Ishikawa (cell line): ENCODE results near the gene PLEK.

ENCODE experiments used
- CEBPB ChIP-seq: IDR thresholded peaks from 2 replicates; pipeline ENCODE4 v1.6.1; 2012
- CREB1 ChIP-seq: IDR thresholded peaks from 2 replicates; pipeline ENCODE4 v1.6.1; 2012; ENCODE audit warnings: low read depth
- EGR1 ChIP-seq: IDR thresholded peaks from 2 replicates; pipeline ENCODE4 v1.6.1; 2012
- EP300 ChIP-seq: IDR thresholded peaks from 2 replicates; pipeline ENCODE4 v1.6.1; 2012; ENCODE audit warnings: borderline replicate concordance
- FOXM1 ChIP-seq: IDR thresholded peaks from 2 replicates; pipeline ENCODE4 v1.6.1; 2012; ENCODE audit warnings: low read depth, borderline replicate concordance
- NFIC ChIP-seq: IDR thresholded peaks from 2 replicates; pipeline ENCODE4 v1.6.1; 2012
- RAD21 ChIP-seq: IDR thresholded peaks from 2 replicates; pipeline ENCODE4 v1.6.1; 2012; ENCODE audit warnings: low read depth
- TAF1 ChIP-seq: IDR thresholded peaks from 2 replicates; pipeline ENCODE4 v1.6.1; 2012; ENCODE audit warnings: low read depth, mild to moderate bottlenecking
- TCF12 ChIP-seq: IDR thresholded peaks from 2 replicates; pipeline ENCODE4 v1.6.1; 2012; ENCODE audit warnings: low read depth
- TEAD4 ChIP-seq: IDR thresholded peaks from 2 replicates; pipeline ENCODE4 v1.6.1; 2012
- YY1 ChIP-seq: IDR thresholded peaks from 2 replicates; pipeline ENCODE4 v1.6.1; 2012; ENCODE audit warnings: low read depth
- ZBTB7A ChIP-seq: IDR thresholded peaks from 2 replicates; pipeline ENCODE4 v1.6.1; 2012; ENCODE audit warnings: low read depth
- TF ChIP-seq, protein P1 (sequence below): IDR thresholded peaks from 2 replicates; pipeline ENCODE4 v1.6.1; 2012; ENCODE audit warnings: low read depth, mild to moderate bottlenecking
- TF ChIP-seq, protein P2 (sequence below): IDR thresholded peaks from 2 replicates; pipeline ENCODE4 v1.6.1; 2012
- TF ChIP-seq, protein P3 (sequence below): IDR thresholded peaks from 2 replicates; pipeline ENCODE4 v1.6.1; 2012

PLEK gene

DNA sequence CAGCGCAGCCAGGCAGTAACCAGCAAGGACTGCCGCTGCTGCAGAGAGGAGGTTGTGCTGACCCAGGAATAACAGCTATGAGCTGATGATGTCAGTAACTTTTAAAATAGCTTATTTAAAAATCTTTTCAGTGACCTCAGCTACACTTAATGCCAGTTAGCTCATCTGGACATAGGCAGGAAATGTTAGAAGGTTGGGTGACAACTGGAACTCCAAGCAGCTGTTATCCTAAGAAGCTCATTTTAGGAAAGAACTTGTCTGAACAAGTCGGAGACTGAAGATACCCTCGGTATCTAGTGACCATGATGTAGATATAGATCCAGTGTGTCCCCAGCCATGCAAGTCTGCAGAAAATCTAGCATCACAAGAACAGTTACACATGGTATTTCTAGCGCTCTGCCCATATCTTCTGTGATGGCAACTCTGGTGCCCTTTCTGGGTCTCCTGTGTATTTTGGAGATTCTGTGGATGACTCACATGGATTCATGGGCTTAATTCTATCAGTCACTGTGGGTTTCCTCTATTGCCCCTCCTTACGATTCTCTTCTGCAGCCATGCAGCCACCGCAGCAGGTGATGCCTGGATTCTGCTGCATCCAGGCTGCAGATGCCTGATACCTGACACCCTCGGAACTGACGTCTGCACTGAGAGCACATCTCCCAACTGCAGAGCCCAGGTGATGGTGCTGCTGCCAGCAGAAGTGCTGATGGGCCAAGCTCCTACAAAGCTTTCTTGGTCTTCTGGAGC is 19.8 kb upstream of the PLEK start:
- TF ChIP-seq EGR1 (no peak), TAF1 (no peak), CEBPB (no peak), TEAD4 (no peak), RAD21 (no peak), NFIC (no peak)

DNA sequence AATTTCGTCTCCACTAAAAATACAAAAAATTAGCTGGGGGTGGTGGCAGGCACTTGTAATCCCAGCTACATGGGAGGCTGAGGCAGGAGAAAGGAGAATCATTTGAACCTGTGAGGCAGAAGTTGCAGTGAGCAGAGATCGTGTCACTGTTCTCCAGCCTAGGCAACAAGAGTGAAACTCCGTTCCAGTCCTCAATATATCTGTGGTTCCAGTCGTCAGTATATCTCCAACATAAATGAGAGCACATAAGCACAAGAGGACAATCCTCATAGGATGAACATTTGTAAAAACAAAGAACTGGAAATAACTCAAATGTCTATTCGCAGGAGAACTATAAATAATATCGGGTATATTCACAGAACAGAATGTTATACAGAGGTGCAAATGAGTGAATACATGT is 13.1 kb upstream of the PLEK start:
- TF ChIP-seq RAD21: no peak
- TF ChIP-seq EP300: no peak

DNA sequence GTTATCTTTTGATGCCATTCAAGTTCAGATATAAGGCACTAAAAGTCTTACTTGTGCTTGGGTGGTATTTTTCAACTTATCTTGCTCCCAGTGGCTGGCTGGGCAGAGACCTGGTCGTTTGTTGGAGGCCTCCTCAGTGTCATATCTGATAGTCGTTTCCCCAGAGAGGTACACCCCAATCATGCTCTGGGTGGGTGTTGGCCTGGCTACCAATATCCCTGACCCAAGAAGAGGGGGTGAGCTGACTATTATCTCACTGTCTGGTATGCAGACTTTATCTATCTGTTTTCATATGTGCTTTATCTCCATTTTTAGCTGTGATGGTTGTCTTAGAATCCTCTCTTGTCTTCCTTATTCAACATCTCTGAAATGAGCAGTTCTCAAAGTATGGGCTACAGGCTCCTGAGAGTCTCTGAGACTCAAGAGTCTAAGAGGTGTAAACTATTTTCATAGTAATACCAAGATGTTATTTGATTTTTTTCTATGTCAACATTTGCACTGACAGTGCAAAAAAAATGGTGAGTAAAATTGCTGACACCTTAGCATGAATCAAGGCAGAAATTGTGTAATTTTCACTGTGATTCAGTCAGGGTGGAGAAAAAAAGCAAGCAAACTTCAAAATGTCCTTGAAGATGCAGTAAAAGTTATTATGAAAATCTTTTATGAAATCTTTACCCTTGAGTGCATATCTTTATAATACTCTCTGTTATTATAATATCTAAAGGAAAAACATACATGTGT is 12.3 kb upstream of the PLEK start:
- TF ChIP-seq TCF12: no peak
- no peak for TF ChIP-seq FOXM1
- no peak for TF ChIP-seq ZBTB7A
- TF ChIP-seq, protein P1, sequence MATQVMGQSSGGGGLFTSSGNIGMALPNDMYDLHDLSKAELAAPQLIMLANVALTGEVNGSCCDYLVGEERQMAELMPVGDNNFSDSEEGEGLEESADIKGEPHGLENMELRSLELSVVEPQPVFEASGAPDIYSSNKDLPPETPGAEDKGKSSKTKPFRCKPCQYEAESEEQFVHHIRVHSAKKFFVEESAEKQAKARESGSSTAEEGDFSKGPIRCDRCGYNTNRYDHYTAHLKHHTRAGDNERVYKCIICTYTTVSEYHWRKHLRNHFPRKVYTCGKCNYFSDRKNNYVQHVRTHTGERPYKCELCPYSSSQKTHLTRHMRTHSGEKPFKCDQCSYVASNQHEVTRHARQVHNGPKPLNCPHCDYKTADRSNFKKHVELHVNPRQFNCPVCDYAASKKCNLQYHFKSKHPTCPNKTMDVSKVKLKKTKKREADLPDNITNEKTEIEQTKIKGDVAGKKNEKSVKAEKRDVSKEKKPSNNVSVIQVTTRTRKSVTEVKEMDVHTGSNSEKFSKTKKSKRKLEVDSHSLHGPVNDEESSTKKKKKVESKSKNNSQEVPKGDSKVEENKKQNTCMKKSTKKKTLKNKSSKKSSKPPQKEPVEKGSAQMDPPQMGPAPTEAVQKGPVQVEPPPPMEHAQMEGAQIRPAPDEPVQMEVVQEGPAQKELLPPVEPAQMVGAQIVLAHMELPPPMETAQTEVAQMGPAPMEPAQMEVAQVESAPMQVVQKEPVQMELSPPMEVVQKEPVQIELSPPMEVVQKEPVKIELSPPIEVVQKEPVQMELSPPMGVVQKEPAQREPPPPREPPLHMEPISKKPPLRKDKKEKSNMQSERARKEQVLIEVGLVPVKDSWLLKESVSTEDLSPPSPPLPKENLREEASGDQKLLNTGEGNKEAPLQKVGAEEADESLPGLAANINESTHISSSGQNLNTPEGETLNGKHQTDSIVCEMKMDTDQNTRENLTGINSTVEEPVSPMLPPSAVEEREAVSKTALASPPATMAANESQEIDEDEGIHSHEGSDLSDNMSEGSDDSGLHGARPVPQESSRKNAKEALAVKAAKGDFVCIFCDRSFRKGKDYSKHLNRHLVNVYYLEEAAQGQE: no peak
- TF ChIP-seq TAF1: no peak
- TF ChIP-seq EP300: no peak
- no peak for TF ChIP-seq YY1
- TF ChIP-seq CEBPB: no peak
- TF ChIP-seq RAD21: no peak
- TF ChIP-seq EGR1: no peak
- no peak for TF ChIP-seq NFIC
- no peak for TF ChIP-seq TEAD4
- TF ChIP-seq, protein P2, sequence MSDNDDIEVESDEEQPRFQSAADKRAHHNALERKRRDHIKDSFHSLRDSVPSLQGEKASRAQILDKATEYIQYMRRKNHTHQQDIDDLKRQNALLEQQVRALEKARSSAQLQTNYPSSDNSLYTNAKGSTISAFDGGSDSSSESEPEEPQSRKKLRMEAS: no peak
- TF ChIP-seq CREB1: no peak

DNA sequence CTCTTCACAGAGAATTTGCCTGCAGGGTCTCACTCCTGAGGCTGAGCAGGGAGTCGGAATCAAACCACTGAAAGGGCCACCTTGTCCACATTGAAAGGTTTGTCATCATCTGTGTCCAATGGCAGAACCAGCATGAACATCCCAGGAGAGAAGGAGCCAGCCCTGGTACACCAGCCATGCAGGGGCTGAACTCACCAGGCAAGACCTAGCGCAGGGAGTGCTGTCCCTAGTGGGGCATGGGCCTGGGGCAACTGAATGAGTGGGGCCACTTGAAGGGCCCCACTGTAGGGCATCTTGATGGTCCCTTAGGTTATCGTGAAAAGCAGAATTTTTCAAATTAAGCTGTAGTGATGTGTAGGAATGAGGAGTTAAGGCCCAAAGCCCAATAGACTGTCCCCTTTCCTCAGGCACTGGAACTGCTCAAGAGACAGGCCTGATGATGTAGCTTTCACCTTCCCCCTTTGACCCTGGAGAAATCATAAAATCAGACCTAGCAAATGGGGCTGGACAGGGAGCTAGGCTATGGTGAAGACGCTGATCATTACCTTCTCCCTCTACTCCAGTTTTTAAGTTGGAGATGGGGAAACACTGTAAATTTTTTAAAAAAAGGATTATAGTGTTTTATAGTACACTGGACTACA is 8.4 kb upstream of the PLEK start:
- TF ChIP-seq EGR1: no peak
- TF ChIP-seq FOXM1: no peak
- TF ChIP-seq, protein P2: no peak
- TF ChIP-seq NFIC: no peak
- no peak for TF ChIP-seq TCF12
- no peak for TF ChIP-seq CREB1
- TF ChIP-seq, protein P1: no peak
- no peak for TF ChIP-seq ZBTB7A
- no peak for TF ChIP-seq RAD21
- TF ChIP-seq, protein P3, sequence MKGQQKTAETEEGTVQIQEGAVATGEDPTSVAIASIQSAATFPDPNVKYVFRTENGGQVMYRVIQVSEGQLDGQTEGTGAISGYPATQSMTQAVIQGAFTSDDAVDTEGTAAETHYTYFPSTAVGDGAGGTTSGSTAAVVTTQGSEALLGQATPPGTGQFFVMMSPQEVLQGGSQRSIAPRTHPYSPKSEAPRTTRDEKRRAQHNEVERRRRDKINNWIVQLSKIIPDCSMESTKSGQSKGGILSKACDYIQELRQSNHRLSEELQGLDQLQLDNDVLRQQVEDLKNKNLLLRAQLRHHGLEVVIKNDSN: no peak

DNA sequence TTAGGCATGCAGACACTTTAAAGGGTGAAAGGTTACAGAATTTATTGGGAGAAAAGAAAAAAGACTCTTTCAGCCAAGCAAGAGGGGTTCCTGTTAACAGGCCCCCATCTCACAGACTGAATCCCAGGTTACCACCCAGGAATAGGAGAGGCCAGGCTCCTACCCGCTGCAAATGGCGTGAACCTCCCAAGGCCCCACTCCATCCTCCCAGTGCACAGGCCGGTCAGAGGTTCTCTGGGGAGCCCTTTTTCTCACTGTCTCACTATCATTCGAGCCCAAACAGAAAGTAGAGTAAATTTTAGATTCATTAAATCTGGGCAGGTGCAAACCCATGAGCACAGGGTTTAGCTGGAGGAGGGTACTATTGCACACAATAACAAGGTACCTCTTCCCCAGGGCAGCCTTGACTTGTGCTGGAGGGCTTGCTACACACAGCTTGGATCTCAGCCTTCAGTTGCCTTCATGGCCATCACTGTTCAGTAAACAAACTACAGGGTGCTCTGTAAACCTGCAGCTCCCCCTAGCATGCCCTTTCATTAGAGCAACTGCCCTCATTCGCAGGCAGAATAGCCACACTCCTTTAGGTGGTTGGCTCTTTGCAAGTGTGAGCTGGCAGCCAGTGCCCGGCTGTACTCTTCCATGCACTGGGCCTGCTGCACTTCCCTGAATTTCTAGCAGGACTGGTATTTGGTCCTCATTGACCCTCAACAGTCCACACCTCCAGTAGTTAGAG is 7.3 kb upstream of the PLEK start:
- no peak for TF ChIP-seq NFIC
- peak; percentile 72 for TF ChIP-seq RAD21
- no peak for TF ChIP-seq ZBTB7A

DNA sequence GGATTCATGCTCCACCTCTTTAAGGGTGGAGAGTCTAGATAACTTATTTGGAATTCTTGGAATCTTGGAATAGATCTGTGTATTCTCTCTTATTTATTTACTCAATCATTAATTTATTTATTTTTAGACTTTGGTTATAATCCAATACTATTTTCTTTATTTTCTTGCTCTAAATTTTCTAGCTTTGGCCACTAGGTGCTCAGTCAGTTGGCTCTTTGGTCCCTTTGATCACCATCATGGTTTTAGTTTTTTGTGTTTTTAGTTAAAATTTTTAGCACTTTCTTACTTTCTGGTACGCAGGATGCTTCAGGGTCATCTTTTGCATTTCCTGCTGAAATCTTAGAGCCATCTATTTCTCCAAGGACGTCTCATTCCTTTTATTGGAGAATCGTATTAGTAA is 5.2 kb upstream of the PLEK start:
- TF ChIP-seq NFIC (no peak), TAF1 (no peak), ZBTB7A (no peak), RAD21 (no peak), CREB1 (no peak), FOXM1 (no peak), EP300 (no peak), TEAD4 (no peak), TCF12 (no peak), EGR1 (no peak), YY1 (no peak), CEBPB (no peak)
- TF ChIP-seq, protein P3: no peak
- TF ChIP-seq, protein P1: no peak
- TF ChIP-seq, protein P2: no peak
